Right ventricle myocardium superior (tissue), 1 donor: ENCODE measurements around the gene APBB2. TPM values are rescaled to one million over a fixed set of nuclear protein-coding genes. Genes with fewer than 3 reads are reported as not detected.

ENCODE experiments used
- ATAC-seq: fragments of 200-7000 bp; cut with Tn5 transposase; one replicate; pipeline ENCODE4 v1.9.1; 2020; ENCODE audit warnings: mild to moderate bottlenecking; ENCODE audit not compliant: poor library complexity
- DNase-seq: peaks from one replicate; pipeline ENCODE4 v3.0.0-alpha.2; 2020
- intact Hi-C: fragments of 100-400 bp; cut with DNase I; formaldehyde crosslinking; loops from one replicate; pipeline ENCODE4 v1.11.2; 2022
- total RNA-seq: library from RNA; stranded (reverse); fragmentation: NEBNext Ultra II Directional; extraction: Animal tissue kit (Norgen Biotek cat#: 25700); gene quantifications from one replicate; pipeline ENCODE4 v1.2.1, GENCODE V29; 2021
- donor health status: DM: no; HTN: yes; CAD: no; lungs with severe emphysema.

APBB2 gene
- total RNA-seq, 1 donor from 2014 or later: 22.5 TPM

- intact Hi-C loops: no loop called here
- ATAC-seq (no peak), DNase-seq (no peak)
Observed at GRCh38 chr4:40990236-40990898, 224.0 kb downstream of the APBB2 start.

GRCh38 chr4:40987151-40987550, 227.2 kb downstream of the APBB2 start:
- intact Hi-C loops: no loop called here

DNA sequence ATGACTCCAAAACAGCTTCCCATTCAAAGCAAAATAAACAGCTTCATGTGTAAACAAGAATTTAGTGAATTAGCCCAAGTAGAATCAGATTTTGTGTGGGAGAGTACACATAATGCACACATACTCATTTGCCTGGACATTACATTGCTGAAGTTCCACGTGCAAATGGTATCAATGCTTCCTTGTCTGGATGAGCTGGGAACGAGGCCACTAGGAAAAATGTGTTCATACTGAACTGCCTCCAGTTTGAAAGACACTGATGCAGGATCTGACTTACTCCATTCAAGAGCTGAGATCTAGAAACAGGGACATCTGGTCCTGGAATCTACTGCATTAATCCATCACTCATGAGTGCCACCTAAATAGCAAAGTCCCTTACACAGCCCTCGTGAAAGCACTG, 228.0 kb downstream of the APBB2 start:
- DNase-seq (no peak), ATAC-seq (no peak)
- intact Hi-C loops: no loop called here

More at GRCh38 chr4:40987151-40987550, 227.2 kb downstream of the APBB2 start:
- no peak for DNase-seq
- ATAC-seq: no peak

DNA sequence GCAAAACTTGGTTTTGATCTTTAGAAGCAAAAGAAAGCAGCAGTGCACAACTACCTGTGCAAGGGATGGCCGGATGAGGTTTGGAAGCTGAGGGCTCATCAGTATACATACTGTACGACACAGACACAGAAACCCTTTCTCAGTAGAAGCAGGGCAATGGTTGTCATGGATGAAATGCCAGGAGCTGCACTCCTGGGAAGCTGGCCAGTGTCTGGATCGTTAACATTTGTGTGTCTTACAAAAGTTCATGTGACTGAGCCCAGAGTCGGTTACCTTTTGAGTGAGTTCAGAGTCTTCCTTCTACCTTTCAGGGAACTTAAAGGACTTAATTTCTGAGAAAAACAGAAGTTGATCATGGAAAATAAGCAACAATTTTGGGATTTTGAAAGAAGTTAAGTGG, 230.3 kb downstream of the APBB2 start:
- ATAC-seq (peak; percentile 55), DNase-seq (no peak)
- intact Hi-C loops: no loop called here

DNA sequence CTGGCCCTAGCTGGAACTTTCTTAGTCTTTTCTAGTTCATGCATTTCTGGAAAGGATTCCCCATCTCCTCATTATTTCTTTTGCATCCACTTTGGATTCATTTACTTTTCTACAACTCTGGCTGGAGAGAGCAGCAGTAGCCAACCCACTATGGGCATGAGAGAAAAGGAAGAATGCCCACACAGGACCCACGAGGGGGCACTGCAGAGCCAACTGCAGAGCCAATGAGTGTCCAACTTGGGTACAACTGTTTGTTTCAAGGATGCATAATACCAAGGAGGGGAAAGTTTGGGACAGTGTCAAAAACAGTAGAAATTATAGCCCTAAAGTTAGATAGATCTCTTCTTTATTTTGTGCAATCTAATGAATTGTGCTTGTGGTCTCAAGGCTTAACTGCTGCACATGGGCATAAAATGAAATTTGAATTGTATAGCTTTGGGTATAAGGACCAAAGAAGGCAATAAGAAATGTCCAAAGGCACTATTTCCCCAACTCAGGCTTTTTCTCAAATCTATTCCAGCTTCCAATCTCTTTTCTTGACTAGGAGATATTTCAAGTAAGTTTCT, 233.9 kb downstream of the APBB2 start:
- ATAC-seq: no peak
- intact Hi-C loops: no loop called here
- DNase-seq: no peak

DNA sequence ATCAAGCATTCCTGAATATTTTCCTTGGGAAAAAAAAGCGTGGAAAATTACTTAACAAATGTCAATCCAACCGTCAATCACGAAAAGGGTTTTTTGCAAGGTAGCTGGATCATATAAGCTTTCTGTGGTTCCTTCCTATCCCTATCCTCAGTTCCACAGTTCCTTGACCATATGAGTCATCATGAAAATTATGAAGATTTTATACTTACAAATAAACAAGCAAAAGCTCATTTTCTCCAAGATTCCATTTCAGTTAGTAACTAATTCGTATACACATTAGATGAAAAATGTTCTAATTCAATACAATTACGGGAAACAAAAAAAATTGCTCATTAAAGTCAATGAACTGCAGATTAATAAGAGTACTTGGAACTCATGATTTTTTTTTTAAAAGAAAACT, 235.8 kb downstream of the APBB2 start:
- DNase-seq: no peak
- intact Hi-C loops: loop anchor here (10.0 kb wide), 1 partner anchor 54 kb away; no protein-coding TSS in a partner anchor
- no peak for ATAC-seq

- no peak for DNase-seq
- intact Hi-C loops: loop anchor here (10.0 kb wide), 1 partner anchor 52 kb away; no protein-coding TSS in a partner anchor
- ATAC-seq: peak; percentile 72
Observed at GRCh38 chr4:40976343-40976742, 238.0 kb downstream of the APBB2 start.

GRCh38 chr4:40972722-40973121, 241.6 kb downstream of the APBB2 start:
- intact Hi-C loops: loop anchor here (10.0 kb wide), 1 partner anchor 48 kb away; no protein-coding TSS in a partner anchor
- DNase-seq (no peak), ATAC-seq (no peak)

GRCh38 chr4:40971338-40971737, 243.0 kb downstream of the APBB2 start:
- ATAC-seq (no peak), DNase-seq (no peak)
- intact Hi-C loops: loop anchor here (10.0 kb wide), 1 partner anchor 47 kb away; no protein-coding TSS in a partner anchor

- intact Hi-C loops: no loop called here
- no peak for ATAC-seq
- no peak for DNase-seq
Observed at GRCh38 chr4:40969501-40969900, 244.8 kb downstream of the APBB2 start.

- intact Hi-C loops: no loop called here
- ATAC-seq (no peak), DNase-seq (no peak)
Observed at GRCh38 chr4:40967550-40967949, 246.8 kb downstream of the APBB2 start.

- intact Hi-C loops: no loop called here
- ATAC-seq: no peak
- DNase-seq: no peak
Observed at GRCh38 chr4:40966091-40966490, 248.3 kb downstream of the APBB2 start.

GRCh38 chr4:40963897-40964478, 250.4 kb downstream of the APBB2 start:
- intact Hi-C loops: no loop called here
- DNase-seq (no peak), ATAC-seq (no peak)

GRCh38 chr4:40962551-40963180, 251.7 kb downstream of the APBB2 start:
- ATAC-seq (no peak), DNase-seq (no peak)
- intact Hi-C loops: no loop called here

DNA sequence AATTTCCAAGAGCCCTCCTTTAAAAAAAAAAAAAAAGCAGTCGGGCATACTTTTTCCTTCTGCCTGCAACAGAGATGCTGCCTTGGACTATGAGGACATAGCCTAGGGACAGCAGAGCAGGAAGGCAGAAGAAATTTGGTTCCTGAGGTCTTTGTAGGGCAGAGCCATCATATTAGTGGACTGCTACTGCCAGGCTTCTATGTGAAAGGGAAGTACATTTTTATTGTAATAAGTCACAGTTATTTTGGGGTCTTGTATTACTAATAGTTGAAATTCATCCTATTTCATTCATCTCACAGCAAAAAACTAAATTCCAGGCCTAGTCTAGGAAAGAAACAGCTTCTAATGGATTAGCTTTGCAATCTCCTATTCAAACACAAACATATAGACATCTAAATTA, 253.4 kb downstream of the APBB2 start:
- intact Hi-C loops: no loop called here
- DNase-seq (no peak), ATAC-seq (no peak)

DNA sequence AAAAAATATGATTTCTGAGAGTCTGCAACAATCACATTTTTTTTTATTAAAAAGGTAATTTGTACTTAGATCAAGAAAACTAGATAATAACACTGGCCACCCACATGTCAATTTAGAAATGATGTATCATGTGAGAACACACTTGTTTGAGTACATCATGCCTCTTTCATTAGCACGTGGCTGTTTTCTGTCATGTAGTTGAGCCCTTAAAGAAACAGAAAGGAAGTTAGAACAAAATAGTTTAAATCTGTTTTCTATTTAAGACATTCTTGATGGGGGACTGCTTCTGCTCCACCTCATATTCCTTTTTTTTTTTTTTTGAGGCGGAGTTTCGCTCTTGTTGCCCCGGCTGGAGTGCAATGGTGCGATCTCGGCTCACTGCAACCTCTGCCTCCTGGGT, 257.1 kb downstream of the APBB2 start:
- ATAC-seq (no peak), DNase-seq (no peak)
- intact Hi-C loops: no loop called here

- ATAC-seq: no peak
- DNase-seq: no peak
- intact Hi-C loops: no loop called here
Observed at GRCh38 chr4:40956721-40957255, 257.6 kb downstream of the APBB2 start.

DNA sequence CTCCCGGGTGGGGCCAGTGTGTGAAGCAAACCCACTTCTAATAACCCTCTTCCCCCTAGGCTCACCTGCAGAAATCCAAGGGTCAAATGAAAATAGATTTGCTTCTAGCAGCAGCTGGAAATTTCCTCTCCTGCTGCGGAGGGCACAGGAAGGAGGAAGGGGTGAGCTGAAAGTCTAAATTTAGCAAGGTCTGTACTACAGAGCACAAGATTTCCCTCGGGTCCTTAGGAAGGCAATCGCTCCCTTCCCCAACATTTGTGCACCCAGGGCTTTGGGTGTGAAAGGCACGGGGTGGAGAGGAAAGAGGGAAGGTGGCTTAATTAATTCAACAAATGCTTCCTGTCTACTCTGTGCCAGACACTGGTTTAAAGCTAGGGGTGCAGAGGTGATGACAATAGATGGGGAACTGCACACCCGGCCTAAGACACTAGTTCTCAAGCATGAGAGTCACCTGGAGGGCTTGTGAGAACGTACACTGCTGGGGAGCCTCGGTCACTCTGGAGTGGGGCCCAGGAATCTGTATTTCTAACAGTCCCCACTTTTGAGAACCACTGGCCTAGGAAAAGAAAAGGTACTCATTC, 260.2 kb downstream of the APBB2 start:
- ATAC-seq (peak; percentile 77), DNase-seq (no peak)
- intact Hi-C loops: no loop called here
